ENCODE results near the gene ARHGAP45. TPM values are rescaled to one million over a fixed set of nuclear protein-coding genes. Genes with fewer than 3 reads are reported as not detected.

ARHGAP45 gene
- total and polyA plus RNA-seq, 3 donors from 2014 or later, result 14.1 to 31.7 (median 20.7) TPM

- Histone ChIP-seq H3K9me3 (no peaks in the 10 kb centered on the region), H3K4me3 (no peak overlapping the region), H3K27me3 (no peaks in the 10 kb centered on the region), H3K36me3 (ENCODE audit: low read depth, missing control alignments) (no peaks in the 10 kb centered on the region), H3K27ac (no peak overlapping the region), H3K4me1 (peaks cover 21% of the 10 kb centered on the region)
- WGBS, 2 donors, result 57% methylated on average over 40 of the region's 43 CpGs; no CpG with 5 or more reads in 1 of the 2 donors
- TF ChIP-seq, protein P1, sequence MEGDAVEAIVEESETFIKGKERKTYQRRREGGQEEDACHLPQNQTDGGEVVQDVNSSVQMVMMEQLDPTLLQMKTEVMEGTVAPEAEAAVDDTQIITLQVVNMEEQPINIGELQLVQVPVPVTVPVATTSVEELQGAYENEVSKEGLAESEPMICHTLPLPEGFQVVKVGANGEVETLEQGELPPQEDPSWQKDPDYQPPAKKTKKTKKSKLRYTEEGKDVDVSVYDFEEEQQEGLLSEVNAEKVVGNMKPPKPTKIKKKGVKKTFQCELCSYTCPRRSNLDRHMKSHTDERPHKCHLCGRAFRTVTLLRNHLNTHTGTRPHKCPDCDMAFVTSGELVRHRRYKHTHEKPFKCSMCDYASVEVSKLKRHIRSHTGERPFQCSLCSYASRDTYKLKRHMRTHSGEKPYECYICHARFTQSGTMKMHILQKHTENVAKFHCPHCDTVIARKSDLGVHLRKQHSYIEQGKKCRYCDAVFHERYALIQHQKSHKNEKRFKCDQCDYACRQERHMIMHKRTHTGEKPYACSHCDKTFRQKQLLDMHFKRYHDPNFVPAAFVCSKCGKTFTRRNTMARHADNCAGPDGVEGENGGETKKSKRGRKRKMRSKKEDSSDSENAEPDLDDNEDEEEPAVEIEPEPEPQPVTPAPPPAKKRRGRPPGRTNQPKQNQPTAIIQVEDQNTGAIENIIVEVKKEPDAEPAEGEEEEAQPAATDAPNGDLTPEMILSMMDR (IDR thresholded peaks at IDR 0.05), result no peak
- TF ChIP-seq POLR2A (IDR thresholded peaks at IDR 0.05), result no peak
- no peak for DNase-seq
- intact Hi-C loops (cut with DNase I; ENCODE audit: low total_unique reads), result no loop called here
These were observed 24.9 kb upstream of the ARHGAP45 start for GRCh38 chr19:1041835-1042685.

DNA sequence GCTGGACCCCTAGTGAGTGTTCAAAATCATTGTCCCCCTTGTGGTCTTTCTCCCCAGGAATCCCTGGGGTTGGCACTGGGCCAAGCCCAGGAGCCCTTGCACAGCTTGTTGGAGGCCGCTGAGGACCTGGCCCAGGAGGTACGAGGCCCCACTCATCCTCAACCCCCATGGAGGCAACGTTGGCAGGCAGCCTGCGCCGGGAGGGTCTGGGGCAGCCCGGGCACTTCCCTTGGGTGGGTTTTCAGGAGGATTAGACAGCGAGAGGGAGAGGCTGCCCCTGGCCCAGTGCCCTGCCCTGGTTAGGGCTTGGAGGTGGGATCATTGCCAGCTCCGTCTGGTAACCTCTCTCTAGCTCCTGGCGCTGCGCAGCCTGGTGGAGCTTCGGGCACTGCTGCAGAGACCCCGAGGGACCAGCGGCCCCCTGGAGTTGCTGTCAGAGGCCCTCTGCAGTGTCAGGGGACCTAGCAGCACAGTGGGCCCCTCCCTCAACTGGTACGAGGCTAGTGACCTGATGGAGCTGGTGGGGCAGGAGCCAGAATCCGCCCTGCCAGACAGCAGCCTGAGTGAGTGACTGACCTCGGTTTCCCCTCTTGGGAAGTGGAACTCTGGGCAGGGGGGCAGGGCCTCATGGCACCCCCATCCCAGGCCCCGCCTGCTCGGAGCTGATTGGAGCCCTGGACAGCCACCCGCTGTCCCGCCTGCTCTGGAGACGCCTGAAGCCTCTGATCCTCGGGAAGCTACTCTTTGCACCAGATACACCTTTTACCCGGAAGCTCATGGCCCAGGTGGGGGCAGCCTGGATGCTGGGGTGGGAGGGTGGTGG lies 24.1 kb upstream of the ARHGAP45 start:
- intact Hi-C loops (cut with DNase I; ENCODE audit: low total_unique reads), result no loop called here
- Histone ChIP-seq H3K27ac (no peak overlapping the region), H3K27me3 (no peaks in the 10 kb centered on the region), H3K9me3 (no peaks in the 10 kb centered on the region), H3K36me3 (ENCODE audit: low read depth, missing control alignments) (no peaks in the 10 kb centered on the region), H3K4me1 (peaks cover 21% of the 10 kb centered on the region), H3K4me3 (no peak overlapping the region)
- TF ChIP-seq POLR2A (IDR thresholded peaks at IDR 0.05), result no peak
- TF ChIP-seq, protein P1 (IDR thresholded peaks at IDR 0.05), result no peak
- WGBS, 2 donors, result 77% methylated on average over 5 to 17 of the region's 23 CpGs
- no peak for DNase-seq

DNA sequence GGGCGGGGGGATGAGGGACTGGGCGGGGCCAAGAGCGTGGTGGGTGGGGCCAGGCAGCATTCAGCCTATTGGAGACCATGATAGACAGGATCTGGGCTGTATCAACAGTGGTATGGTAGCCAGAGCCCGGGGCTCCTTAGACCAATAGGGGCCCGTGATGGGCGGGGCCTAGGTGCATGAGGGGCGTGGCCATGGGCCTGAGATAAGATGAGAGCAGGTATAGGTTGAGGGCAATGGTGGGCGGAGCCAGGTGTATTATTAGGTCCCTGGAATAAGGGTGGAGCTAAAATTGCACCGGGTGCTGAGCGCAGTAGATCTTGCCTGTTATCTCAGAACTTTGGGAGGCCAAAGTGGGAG lies 21.7 kb upstream of the ARHGAP45 start:
- DNase-seq, result peak; percentile 94
- 69 to 74% methylated on average over 5 to 10 of the region's 10 CpGs for WGBS, 2 donors
- peaks cover 14% of the 10 kb centered on the region for H3K4me1 ChIP-seq
- intact Hi-C loops (cut with DNase I; ENCODE audit: low total_unique reads), result no loop called here
- no peaks in the 10 kb centered on the region for H3K36me3 ChIP-seq (ENCODE audit: low read depth, missing control alignments)
- no peak for TF ChIP-seq POLR2A (IDR thresholded peaks at IDR 0.05)
- TF ChIP-seq, protein P1 (IDR thresholded peaks at IDR 0.05), result no peak
- no peaks in the 10 kb centered on the region for H3K27me3 ChIP-seq
- H3K9me3 ChIP-seq, result no peaks in the 10 kb centered on the region
- no peak overlapping the region for H3K27ac ChIP-seq
- H3K4me3 ChIP-seq, result peak overlapping the region in 1 of 2 donors; percentile 33

DNA sequence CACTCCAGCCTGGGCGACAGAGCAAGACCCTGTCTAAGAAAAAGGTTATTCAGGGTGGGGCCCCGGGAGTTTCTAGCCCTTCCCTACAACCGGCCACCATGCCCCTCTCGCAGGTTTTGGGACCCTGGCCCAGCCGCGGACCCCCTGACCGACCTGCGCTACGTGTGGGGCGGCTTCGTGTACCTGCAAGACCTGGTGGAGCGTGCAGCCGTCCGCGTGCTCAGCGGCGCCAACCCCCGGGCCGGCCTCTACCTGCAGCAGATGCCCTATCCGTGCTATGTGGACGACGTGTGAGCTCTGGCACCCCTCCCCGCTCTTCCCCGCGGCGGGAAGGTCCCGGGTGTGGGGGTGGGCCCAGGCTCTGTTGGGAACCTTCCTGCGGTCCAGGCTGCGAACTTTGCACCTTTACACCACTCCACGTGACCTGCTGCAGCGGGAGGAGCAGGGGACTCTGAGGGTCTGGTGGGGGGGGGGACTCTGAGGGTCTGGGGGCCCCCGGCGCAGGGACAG lies 20.8 kb upstream of the ARHGAP45 start:
- no peak for DNase-seq
- H3K27me3 ChIP-seq, result no peaks in the 10 kb centered on the region
- H3K36me3 ChIP-seq (ENCODE audit: low read depth, missing control alignments), result no peaks in the 10 kb centered on the region
- H3K4me1 ChIP-seq, result peaks cover 5% of the 10 kb centered on the region
- WGBS, 2 donors, result 67 to 90% methylated on average over 8 to 33 of the region's 33 CpGs
- no peak for TF ChIP-seq POLR2A (IDR thresholded peaks at IDR 0.05)
- TF ChIP-seq, protein P1 (IDR thresholded peaks at IDR 0.05), result no peak
- no peak overlapping the region for H3K27ac ChIP-seq
- intact Hi-C loops (cut with DNase I; ENCODE audit: low total_unique reads), result no loop called here
- H3K9me3 ChIP-seq, result no peaks in the 10 kb centered on the region
- no peak overlapping the region for H3K4me3 ChIP-seq

All from testis (tissue), 3 donors.